T-cell (primary cell): ENCODE measurements around the gene LRRC27. TPM values are rescaled to one million over a fixed set of nuclear protein-coding genes. Genes with fewer than 3 reads are reported as not detected.

Source experiments
- ATAC-seq, 4 experiments: fragments of 200-7000 bp in 3 of 4; fragments of 150-1000 bp in 1 of 4; cut with Tn5 transposase; replicated peaks in 1 of 4; 1 replicate in 3 of 4; 2 replicates in 1 of 4; pipeline ENCODE4 v1.10.0; 2021; ENCODE audit warnings: moderate library complexity in 3 of 4, mild to moderate bottlenecking in 2 of 4, moderate number of reproducible peaks in 1 of 4
- CTCF ChIA-PET, 2 donors: fragments of 300-600 bp; sonication (Branson Sonifier 250); formaldehyde crosslinking; loops; one replicate each; lab custom pipeline; 2022; ENCODE audit warnings: antibody characterized with exemption in 2 of 2; lab: Charles Lee
- POLR2A ChIA-PET, 2 donors: fragments of 300-600 bp; sonication (Branson Sonifier 250); formaldehyde crosslinking; loops; one replicate each; lab custom pipeline; 2022; ENCODE audit warnings: antibody characterized with exemption in 2 of 2; lab: Charles Lee
- DNase-seq, 35 experiments: peaks; one replicate each; pipeline versions ENCODE4 v3.0.0 to v3.0.0-alpha.2; 2013 to 2023
- H3K27ac ChIP-seq: one replicate; pipeline ENCODE4 v1.5.1; 2013; ENCODE audit warnings: low read length
- H3K27me3 ChIP-seq, 2 experiments: replicated peaks in 1 of 2; 1 replicate in 1 of 2; 2 replicates in 1 of 2; pipeline versions ENCODE4 v1.6.1 to v1.7.0; 2013; ENCODE audit warnings: low read length in 1 of 2, mixed read lengths in 1 of 2; ENCODE audit not compliant: control insufficient read depth in 2 of 2, insufficient read depth in 2 of 2; ENCODE audit errors: extremely low read depth in 1 of 2
- H3K36me3 ChIP-seq, 2 donors: 1 replicate in 1 of 2; 2 replicates in 1 of 2; pipeline versions ENCODE4 v1.6.1 to v1.7.0; 2013; ENCODE audit warnings: low read length in 1 of 2; ENCODE audit not compliant: control insufficient read depth in 2 of 2, insufficient read depth in 1 of 2; ENCODE audit errors: extremely low read depth in 1 of 2
- H3K4me1 ChIP-seq, 2 experiments: 1 replicate in 1 of 2; 2 replicates in 1 of 2; pipeline versions ENCODE4 v1.6.1 to v1.7.0; 2013; ENCODE audit warnings: low read length in 2 of 2, mixed read lengths in 1 of 2; ENCODE audit not compliant: insufficient read depth in 2 of 2, control insufficient read depth in 1 of 2; ENCODE audit errors: extremely low read depth in 1 of 2
- H3K4me3 ChIP-seq, 2 donors: 1 replicate in 1 of 2; 2 replicates in 1 of 2; pipeline versions ENCODE4 v1.5.1 to v1.7.0; 2013; ENCODE audit warnings: mild to moderate bottlenecking in 2 of 2, low read length in 1 of 2, moderate library complexity in 1 of 2; ENCODE audit not compliant: control insufficient read depth in 1 of 2; ENCODE audit errors: extremely low read depth in 1 of 2
- H3K9me3 ChIP-seq: 2 replicates; pipeline ENCODE4 v1.7.0; 2013
- H3K27ac Mint-ChIP-seq, 2 donors: one replicate each; pipeline ENCODE4 v1.8.0; 2020 to 2021; ENCODE audit warnings: mild to moderate bottlenecking in 2 of 2, mixed read lengths in 2 of 2
- H3K27me3 Mint-ChIP-seq, 2 donors: one replicate each; pipeline ENCODE4 v1.8.0; 2021 to 2022; ENCODE audit warnings: mixed read lengths in 2 of 2
- H3K36me3 Mint-ChIP-seq: one replicate; pipeline ENCODE4 v1.8.0; 2021; ENCODE audit warnings: mixed read lengths
- H3K4me1 Mint-ChIP-seq, 3 donors: one replicate each; pipeline ENCODE4 v1.8.0; 2020 to 2022; ENCODE audit warnings: mixed read lengths in 3 of 3, mild to moderate bottlenecking in 1 of 3
- H3K4me3 Mint-ChIP-seq, 3 donors: one replicate each; pipeline ENCODE4 v1.8.0; 2020 to 2022; ENCODE audit warnings: mild to moderate bottlenecking in 3 of 3, mixed read lengths in 3 of 3, moderate library complexity in 3 of 3
- H3K9me3 Mint-ChIP-seq, 3 donors: one replicate each; pipeline ENCODE4 v1.8.0; 2020 to 2022; ENCODE audit warnings: mixed read lengths in 3 of 3
- WGBS: methylation state at CpG from one replicate; pipeline ENCODE4 v1.1.5; 2013; ENCODE audit warnings: missing lambda C conversion rate; ENCODE audit not compliant: insufficient coverage; 5-methylcytosine and 5-hydroxymethylcytosine counted together
- total RNA-seq, 35 experiments: library from RNA in 6 of 35; stranded (reverse) in 6 of 35; fragments of 120-200 nt in 1 of 35; gene quantifications; one replicate each; pipeline versions ENCODE4 v1.2.1 to v1.2.4 and lab custom pipeline; 2013 to 2026

LRRC27 gene
- total RNA-seq, 5 donors from 2014 or later (not counting 1 experiment from before 2014, with no cell fraction given): 3.1 to 7.8 (median 7.0) TPM

- DNase-seq (peak in 1 of 35 experiments; percentile 0), ATAC-seq (no peak)
- Mint-ChIP-seq H3K36me3 (no peaks in the 10 kb centered on the region), H3K4me3 (no peak overlapping the region), H3K27ac (peak overlapping the region in 1 of 2 donors; percentile 22), H3K27me3 (no peaks in the 10 kb centered on the region), H3K9me3 (no peaks in the 10 kb centered on the region), H3K4me1 (peaks cover 4 to 22% (median 5%) of the 10 kb centered on the region in 3 donors)
- Histone ChIP-seq H3K27ac (no peak overlapping the region), H3K9me3 (no peaks in the 10 kb centered on the region), H3K27me3 (peaks cover 0 to 17% of the 10 kb centered on the region in 2 experiments), H3K4me3 (no peak overlapping the region), H3K36me3 (no peaks in the 10 kb centered on the region), H3K4me1 (no peaks in the 10 kb centered on the region)
- CTCF ChIA-PET: no interaction called here
- WGBS: 64% methylated on average over 8 of the region's 10 CpGs
- POLR2A ChIA-PET: no interaction called here
These were observed 31.4 kb upstream of the LRRC27 start for GRCh38 chr10:132300582-132300981.

- no peaks in the 10 kb centered on the region for H3K36me3 ChIP-seq
- DNase-seq: no peak
- WGBS: 84% methylated on average over 30 of the region's 38 CpGs
- Mint-ChIP-seq H3K36me3 (no peaks in the 10 kb centered on the region), H3K27ac (no peak overlapping the region), H3K9me3 (no peaks in the 10 kb centered on the region), H3K4me1 (peaks cover 8 to 30% (median 12%) of the 10 kb centered on the region in 3 donors), H3K4me3 (no peak overlapping the region), H3K27me3 (peaks cover 0 to 5% of the 10 kb centered on the region in 2 donors)
- H3K27me3 ChIP-seq: peaks cover 0 to 26% of the 10 kb centered on the region in 2 experiments
- no peak overlapping the region for H3K4me3 ChIP-seq
- ATAC-seq: no peak
- POLR2A ChIA-PET: no interaction called here
- CTCF ChIA-PET: no interaction called here
- no peaks in the 10 kb centered on the region for H3K9me3 ChIP-seq
- no peak overlapping the region for H3K27ac ChIP-seq
- peaks cover 1 to 2% of the 10 kb centered on the region in 2 experiments for H3K4me1 ChIP-seq
These were observed 30.3 kb upstream of the LRRC27 start for GRCh38 chr10:132301371-132302330.

GRCh38 chr10:132302421-132303310 lies 29.3 kb upstream of the LRRC27 start:
- CTCF ChIA-PET: no interaction called here

GRCh38 chr10:132303361-132304115 lies 28.5 kb upstream of the LRRC27 start:
- Histone ChIP-seq H3K36me3 (no peaks in the 10 kb centered on the region), H3K4me3 (no peak overlapping the region), H3K9me3 (no peaks in the 10 kb centered on the region), H3K27ac (no peak overlapping the region), H3K4me1 (peaks cover 2 to 7% of the 10 kb centered on the region in 2 experiments), H3K27me3 (peaks cover 0 to 20% of the 10 kb centered on the region in 2 experiments)
- POLR2A ChIA-PET: interaction anchor here in 1 of 2 donors (0.6 kb wide), 1 partner anchor 33 kb away, joined by 3 read pairs; no protein-coding TSS in a partner anchor
- DNase-seq (no peak), ATAC-seq (no peak)
- CTCF ChIA-PET: no interaction called here
- H3K27ac Mint-ChIP-seq: no peak overlapping the region
- 90% methylated on average over 13 of the region's 21 CpGs for WGBS
- H3K9me3 Mint-ChIP-seq: no peaks in the 10 kb centered on the region
- no peak overlapping the region for H3K4me3 Mint-ChIP-seq
- peaks cover 6 to 22% (median 11%) of the 10 kb centered on the region in 3 donors for H3K4me1 Mint-ChIP-seq
- no peaks in the 10 kb centered on the region for H3K36me3 Mint-ChIP-seq
- peaks cover 0 to 5% of the 10 kb centered on the region in 2 donors for H3K27me3 Mint-ChIP-seq

More at GRCh38 chr10:132302421-132303310, 29.3 kb upstream of the LRRC27 start:
- H3K9me3 Mint-ChIP-seq: no peaks in the 10 kb centered on the region
- Histone ChIP-seq H3K4me3 (no peak overlapping the region), H3K27me3 (peaks cover 0 to 23% of the 10 kb centered on the region in 2 experiments), H3K9me3 (no peaks in the 10 kb centered on the region), H3K36me3 (no peaks in the 10 kb centered on the region), H3K27ac (no peak overlapping the region), H3K4me1 (peaks cover 2 to 6% of the 10 kb centered on the region in 2 experiments)
- H3K4me3 Mint-ChIP-seq: no peak overlapping the region
- H3K4me1 Mint-ChIP-seq: peaks cover 10 to 28% (median 11%) of the 10 kb centered on the region in 3 donors
- peaks cover 0 to 5% of the 10 kb centered on the region in 2 donors for H3K27me3 Mint-ChIP-seq
- no peak for DNase-seq
- POLR2A ChIA-PET: no interaction called here
- ATAC-seq: no peak
- no peak overlapping the region for H3K27ac Mint-ChIP-seq
- no peaks in the 10 kb centered on the region for H3K36me3 Mint-ChIP-seq
- 93% methylated on average over 20 of the region's 29 CpGs for WGBS

- 86% methylated on average over 15 of the region's 21 CpGs for WGBS
- Histone ChIP-seq H3K27me3 (peaks cover 0 to 29% of the 10 kb centered on the region in 2 experiments), H3K9me3 (no peaks in the 10 kb centered on the region), H3K36me3 (no peaks in the 10 kb centered on the region), H3K4me1 (peaks cover 2 to 12% of the 10 kb centered on the region in 2 experiments), H3K27ac (no peak overlapping the region), H3K4me3 (no peak overlapping the region)
- Mint-ChIP-seq H3K27ac (no peak overlapping the region), H3K27me3 (peaks cover 0 to 5% of the 10 kb centered on the region in 2 donors), H3K9me3 (no peaks in the 10 kb centered on the region), H3K4me3 (peak overlapping the region in 1 of 3 donors; percentile 67), H3K36me3 (no peaks in the 10 kb centered on the region), H3K4me1 (peaks cover 8 to 22% (median 13%) of the 10 kb centered on the region in 3 donors)
- ChIA-PET POLR2A (no interaction called here), CTCF (interaction anchor here (0.6 kb wide), 2 partner anchors 29 to 277 kb away, joined by 3 read pairs; no protein-coding TSS in a partner anchor)
- ATAC-seq (no peak), DNase-seq (no peak)
These were observed 27.1 kb upstream of the LRRC27 start for GRCh38 chr10:132304756-132305509.
